HCT116 (cell line): ENCODE results near the gene CLDN14. TPM values are rescaled to one million over a fixed set of nuclear protein-coding genes. Genes with fewer than 3 reads are reported as not detected.

Source experiments
- ATAC-seq: fragments of 200-7000 bp; cut with Tn5 transposase; 2 replicates; pipeline ENCODE4 v1.9.1; 2020; ENCODE audit warnings: mild to moderate bottlenecking, moderate library complexity
- BruUV-seq: library from RNA; stranded (reverse); fragments of 400-500 nt; replicated peaks from 2 replicates; lab custom pipeline; 2021; lab: Mats Ljungman, UMichigan
- CTCF ChIA-PET: fragments of 300-600 bp; sonication (Branson Sonifier 250); formaldehyde crosslinking; loops from one replicate; lab custom pipeline; 2021; ENCODE audit warnings: antibody characterized with exemption; lab: Charles Lee
- POLR2A ChIA-PET: fragments of 300-600, 350-600 bp; sonication (Branson Sonifier 250); formaldehyde crosslinking; loops from one replicate; lab custom pipeline; 2021; ENCODE audit warnings: antibody characterized with exemption; lab: Charles Lee
- RAD21 ChIA-PET, 2 experiments: fragments of 300-600 bp; sonication (Branson Sonifier 250); formaldehyde crosslinking; loops; one replicate each; lab custom pipeline; 2023; ENCODE audit warnings: low total read pairs in 2 of 2; ENCODE audit not compliant: uncharacterized antibody in 2 of 2, unreplicated experiment in 2 of 2, low non-redundant PET in 1 of 2; lab: Charles Lee
- DNase-seq: peaks from one replicate; pipeline ENCODE4 v3.0.0-alpha.2; 2010; ENCODE audit warnings: low read depth, low spot score
- H2AFZ ChIP-seq: fragments of 200-600 bp; shearing (Covaris generic), sonication (generic); 2 replicates; pipeline ENCODE4 v1.6.1; 2017; ENCODE audit warnings: low read depth, mixed run types, mixed read lengths, antibody characterized with exemption, low read length; ENCODE audit not compliant: poor library complexity, severe bottlenecking
- H3K27ac ChIP-seq: 2 replicates; pipeline ENCODE4 v1.5.1; 2012; ENCODE audit warnings: low read depth, low read length
- H3K27me3 ChIP-seq: fragments of 200-600 bp; sonication (generic); 2 replicates; pipeline ENCODE4 v1.6.1; 2016; ENCODE audit warnings: mixed run types, low read length, mixed read lengths; ENCODE audit not compliant: insufficient read depth
- H3K36me3 ChIP-seq, 2 experiments: fragments of 200-500 bp in 1 of 2; fragments of 200-600 bp in 1 of 2; sonication (Bioruptor generic) in 1 of 2; sonication (generic) in 1 of 2; 2 replicates each; pipeline versions ENCODE4 v1.5.1 to v1.6.1; 2014 to 2016; ENCODE audit warnings: low read length in 2 of 2, inconsistent platforms in 1 of 2, mixed read lengths in 1 of 2, mixed run types in 1 of 2; ENCODE audit not compliant: insufficient read depth in 2 of 2, control insufficient read depth in 1 of 2
- H3K4me1 ChIP-seq, 2 experiments: fragments of 200-600 bp in 1 of 2; sonication (generic) in 1 of 2; 2 replicates each; pipeline versions ENCODE4 v1.5.1 to v1.6.1; 2012 to 2017; ENCODE audit warnings: low read length in 2 of 2, inconsistent platforms in 1 of 2, mild to moderate bottlenecking in 1 of 2, mixed read lengths in 1 of 2, mixed run types in 1 of 2, moderate library complexity in 1 of 2; ENCODE audit not compliant: insufficient read depth in 2 of 2, control insufficient read depth in 1 of 2
- H3K4me2 ChIP-seq: fragments of 200-600 bp; sonication (generic); 2 replicates; pipeline ENCODE4 v1.6.1; 2017; ENCODE audit warnings: mixed run types, low read length, mixed read lengths
- H3K4me3 ChIP-seq, 2 experiments: fragments of 200-600 bp in 1 of 2; sonication (generic) in 1 of 2; replicated peaks in 1 of 2; 2 replicates each; pipeline ENCODE4 v1.5.1; 2011 to 2016; ENCODE audit warnings: low read length in 2 of 2, control low read depth in 1 of 2, low read depth in 1 of 2, mild to moderate bottlenecking in 1 of 2, mixed read lengths in 1 of 2, mixed run types in 1 of 2
- H3K79me2 ChIP-seq: fragments of 200-600 bp; sonication (generic); 2 replicates; pipeline ENCODE4 v1.6.1; 2017; ENCODE audit warnings: mild to moderate bottlenecking, mixed run types, low read length, moderate library complexity, mixed read lengths; ENCODE audit not compliant: insufficient read depth
- H3K9ac ChIP-seq: fragments of 200-600 bp; sonication (generic); 2 replicates; pipeline ENCODE4 v1.6.1; 2016; ENCODE audit warnings: low read length, mixed read lengths
- H3K9me2 ChIP-seq: fragments of 200-600 bp; sonication (generic), shearing (Covaris generic); 2 replicates; pipeline ENCODE4 v1.6.1; 2017; ENCODE audit warnings: mixed run types, mild to moderate bottlenecking, moderate library complexity; ENCODE audit not compliant: insufficient read depth
- H3K9me3 ChIP-seq, 2 experiments: fragments of 200-500 bp in 1 of 2; fragments of 200-600 bp in 1 of 2; sonication (Bioruptor generic) in 1 of 2; sonication (generic) in 1 of 2; 2 replicates each; pipeline ENCODE4 v1.6.1; 2014 to 2017; ENCODE audit warnings: low read length in 2 of 2, mixed read lengths in 2 of 2, inconsistent platforms in 1 of 2, low read depth in 1 of 2, mild to moderate bottlenecking in 1 of 2, mixed run types in 1 of 2, moderate library complexity in 1 of 2; ENCODE audit not compliant: control insufficient read depth in 1 of 2, insufficient read depth in 1 of 2
- H4K20me1 ChIP-seq: fragments of 200-600 bp; sonication (generic), shearing (Covaris generic); 2 replicates; pipeline ENCODE4 v1.6.1; 2017; ENCODE audit warnings: mixed run types, mild to moderate bottlenecking, moderate library complexity; ENCODE audit not compliant: insufficient read depth
- ATF3 ChIP-seq: IDR thresholded peaks from 2 replicates; pipeline ENCODE4 v1.6.1; 2012
- CBX3 ChIP-seq: IDR thresholded peaks from 2 replicates; pipeline ENCODE4 v1.6.1; 2012; ENCODE audit warnings: low read depth
- CTCF ChIP-seq, 3 experiments: fragments of 200-600 bp in 1 of 3; sonication (generic) in 1 of 3; IDR thresholded peaks in 2 of 3; conservative IDR thresholded peaks in 1 of 3; 2 replicates each; pipeline ENCODE4 v1.5.1; 2012 to 2017; ENCODE audit warnings: low read depth in 2 of 3, low read length in 2 of 3, antibody characterized with exemption in 1 of 3, borderline replicate concordance in 1 of 3, control low read depth in 1 of 3, mild to moderate bottlenecking in 1 of 3, mixed read lengths in 1 of 3, mixed run types in 1 of 3, moderate library complexity in 1 of 3; ENCODE audit not compliant: insufficient read depth in 1 of 3
- EZH2 ChIP-seq: fragments of 200-600 bp; sonication (generic); IDR thresholded peaks from 2 replicates; pipeline ENCODE4 v1.6.1; 2017; ENCODE audit warnings: antibody characterized with exemption, mixed run types
- JUND ChIP-seq: IDR thresholded peaks from 2 replicates; pipeline ENCODE4 v1.6.1; 2012
- POLR2A ChIP-seq: IDR thresholded peaks from 2 replicates; pipeline ENCODE4 v1.7.0; 2011; ENCODE audit warnings: borderline replicate concordance; ENCODE audit not compliant: insufficient read depth, insufficient read length; ENCODE audit errors: extremely low read depth
- RAD21 ChIP-seq: IDR thresholded peaks from 2 replicates; pipeline ENCODE4 v1.6.1; 2012; ENCODE audit warnings: low read depth, mild to moderate bottlenecking
- SIN3A ChIP-seq: IDR thresholded peaks from 2 replicates; pipeline ENCODE4 v1.6.1; 2012; ENCODE audit warnings: low read depth
- TCF7L2 ChIP-seq: IDR thresholded peaks from 2 replicates; pipeline ENCODE4 v1.7.0; 2011; ENCODE audit warnings: borderline replicate concordance, inconsistent platforms; ENCODE audit not compliant: insufficient read depth, insufficient read length; ENCODE audit errors: extremely low read depth
- YY1 ChIP-seq: IDR thresholded peaks from 2 replicates; pipeline ENCODE4 v1.6.1; 2011; ENCODE audit warnings: low read length, low read depth, moderate library complexity, mild to moderate bottlenecking; ENCODE audit not compliant: insufficient replicate concordance; ENCODE audit errors: extremely low read depth
- ZBTB33 ChIP-seq: IDR thresholded peaks from 2 replicates; pipeline ENCODE4 v1.6.1; 2011; ENCODE audit warnings: mild to moderate bottlenecking, low read length, moderate library complexity; ENCODE audit not compliant: insufficient replicate concordance; ENCODE audit errors: extremely low read depth
- intact Hi-C: fragments of 100-400 bp; cut with micrococcal nuclease; formaldehyde crosslinking; loops from 2 replicates; pipeline ENCODE4 v1.10.0; 2022
- total RNA-seq: library from RNA; stranded (reverse); gene quantifications from one replicate; pipeline ENCODE4 v1.2.1, GENCODE V29; 2021; ENCODE audit not compliant: unreplicated experiment

Gene CLDN14
- total RNA-seq, 1 experiment from 2014 or later, result not detected

GRCh38 chr21:36419996-36420395 lies 59.9 kb downstream of the CLDN14 start:
- Histone ChIP-seq H3K27me3 (no peaks in the 10 kb centered on the region), H3K4me1 (0 out of 4 replicates have a peak, but pooled peaks cover 0 to 2% of the 10 kb centered on the region in 2 experiments), H3K9ac (no peak overlapping the region), H3K27ac (no peak overlapping the region), H3K4me2 (no peak overlapping the region), H4K20me1 (no peaks in the 10 kb centered on the region), H3K36me3 (peaks cover 12 to 13% of the 10 kb centered on the region in 2 experiments; a peak in 3 of 4 replicates), H2AFZ (no peak overlapping the region), H3K79me2 (no peaks in the 10 kb centered on the region), H3K4me3 (no peak overlapping the region), H3K9me2 (no peaks in the 10 kb centered on the region), H3K9me3 (no peaks in the 10 kb centered on the region)
- ChIA-PET RAD21 (no interaction called here), CTCF (interaction anchor here (0.8 kb wide), 1 partner anchor 10 kb away, joined by 5 read pairs; no protein-coding TSS in a partner anchor), POLR2A (interaction anchor here (1.4 kb wide), 1 partner anchor 10 kb away, joined by 4 read pairs; no protein-coding TSS in a partner anchor)
- TF ChIP-seq YY1 (no peak), CTCF (IDR thresholded peaks at IDR 0.05 in 2 of 3, conservative IDR thresholded peaks at IDR 0.05 in 1 of 3; ENCODE audit: borderline replicate concordance in 1 of 3, insufficient read depth in 1 of 3, low read depth in 2 of 3, low read length in 2 of 3) (peak; percentile 45 to 81 (median 78); a peak in 5 of 6 replicates), CBX3 (no peak), POLR2A (no peak), RAD21 (peak; percentile 77), ATF3 (no peak), SIN3A (no peak), TCF7L2 (no peak), JUND (no peak), EZH2 (no peak), ZBTB33 (no peak)
- BruUV-seq, result no TSS peak
- peak; percentile 77 for DNase-seq
- intact Hi-C loops, result loop anchor here (1.0 to 5.0 kb wide), 2 partner anchors 169 to 507 kb away; no protein-coding TSS in a partner anchor
- peak; percentile 90 for ATAC-seq
